HG03342 (cell line): ENCODE results near the gene GRM1.

Experiments used
- ATAC-seq: cut with Tn5 transposase; IDR thresholded peaks from one replicate; pipeline ENCODE4 v1.9.1; 2021; ENCODE audit warnings: mild to moderate bottlenecking, moderate library complexity; ENCODE audit not compliant: unreplicated experiment

Gene GRM1

GRCh38 chr6:146028851-146029572 is at the start of gene GRM1:
TSS of gene GRM1 (plus strand) at chr6:146029062. CDS start at chr6:146029518, 456 bp downstream.
- no peak for ATAC-seq

GRCh38 chr6:146009338-146009737 is 19.5 kb upstream of the GRM1 start:
- no peak for ATAC-seq

GRCh38 chr6:146014233-146014632 is 14.6 kb upstream of the GRM1 start:
- ATAC-seq = no peak

GRCh38 chr6:146017672-146018071 is 11.2 kb upstream of the GRM1 start:
- no peak for ATAC-seq

GRCh38 chr6:146026873-146027272 is 2.0 kb upstream of the GRM1 start:
- no peak for ATAC-seq

GRCh38 chr6:146027586-146028251 is 1.1 kb upstream of the GRM1 start:
- no peak for ATAC-seq

- peak; percentile 76 for ATAC-seq
Observed at GRCh38 chr6:146028252-146028795, 538 bp upstream of the GRM1 start.

GRCh38 chr6:146029573-146030184 is 817 bp downstream of the GRM1 start:
- ATAC-seq = no peak

GRCh38 chr6:146032387-146032786 is 3.5 kb downstream of the GRM1 start:
- no peak for ATAC-seq

- no peak for ATAC-seq
Observed at GRCh38 chr6:146040360-146040759, 11.5 kb downstream of the GRM1 start.

- ATAC-seq = peak; percentile 55
Observed at GRCh38 chr6:146041282-146041681, 12.4 kb downstream of the GRM1 start.

- no peak for ATAC-seq
Observed at GRCh38 chr6:146047371-146047770, 18.5 kb downstream of the GRM1 start.

GRCh38 chr6:146050168-146050567 is 21.3 kb downstream of the GRM1 start:
- ATAC-seq = no peak

GRCh38 chr6:146056506-146056905 is 27.6 kb downstream of the GRM1 start:
- ATAC-seq = no peak

GRCh38 chr6:146065690-146066089 is 36.8 kb downstream of the GRM1 start:
- no peak for ATAC-seq

- ATAC-seq = no peak
Observed at GRCh38 chr6:146066506-146066905, 37.6 kb downstream of the GRM1 start.

GRCh38 chr6:146071781-146072180 is 42.9 kb downstream of the GRM1 start:
- ATAC-seq = no peak

GRCh38 chr6:146077992-146078391 is 49.1 kb downstream of the GRM1 start:
- ATAC-seq = no peak

- no peak for ATAC-seq
Observed at GRCh38 chr6:146087386-146087785, 58.5 kb downstream of the GRM1 start.

- ATAC-seq = no peak
Observed at GRCh38 chr6:146090474-146090873, 61.6 kb downstream of the GRM1 start.

- no peak for ATAC-seq
Observed at GRCh38 chr6:146092961-146093686, 64.3 kb downstream of the GRM1 start.
